Measurements from ENCODE around the gene GBA2.

The GBA2 gene

DNA sequence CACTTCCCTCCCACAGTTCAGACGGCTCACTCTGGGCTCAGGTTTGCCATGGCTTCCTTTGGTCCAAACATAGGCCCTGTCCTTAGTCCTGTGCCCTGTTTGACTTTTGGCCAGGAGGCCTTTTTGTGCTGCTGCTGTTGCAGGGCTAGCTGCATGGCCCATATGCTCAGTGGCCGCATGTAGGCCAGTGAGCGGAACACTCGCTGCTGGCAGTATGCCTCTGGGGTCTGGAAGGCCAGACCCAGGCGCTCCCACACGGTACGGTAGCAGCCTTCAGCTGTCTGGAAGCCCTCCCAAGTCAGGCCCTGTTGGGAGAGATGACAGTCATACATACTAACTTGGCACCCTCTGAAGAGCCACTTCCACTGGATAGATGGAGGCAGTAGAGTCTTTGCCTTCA lies 11.9 kb downstream of the GBA2 start:
- DNase-seq, result no peak

DNA sequence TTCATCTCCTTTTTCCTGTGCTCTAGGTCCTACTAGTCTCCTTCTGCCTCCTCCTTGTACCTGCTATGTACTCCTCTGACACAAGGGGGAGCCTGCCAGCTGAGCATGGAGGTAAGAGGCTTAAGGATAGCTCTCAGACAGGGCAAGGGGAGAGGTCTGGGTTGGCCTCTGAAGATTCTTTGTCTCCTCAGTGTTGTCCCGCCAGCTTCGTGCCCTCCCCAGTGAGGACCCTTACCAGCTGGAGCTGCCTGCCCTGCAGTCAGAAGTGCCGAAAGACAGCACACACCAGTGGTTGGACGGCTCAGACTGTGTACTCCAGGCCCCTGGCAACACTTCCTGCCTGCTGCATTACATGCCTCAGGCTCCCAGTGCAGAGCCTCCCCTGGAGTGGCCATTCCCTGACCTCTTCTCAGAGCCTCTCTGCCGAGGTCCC lies 12.8 kb downstream of the GBA2 start:
- DNase-seq, result peak; percentile 64

DNA sequence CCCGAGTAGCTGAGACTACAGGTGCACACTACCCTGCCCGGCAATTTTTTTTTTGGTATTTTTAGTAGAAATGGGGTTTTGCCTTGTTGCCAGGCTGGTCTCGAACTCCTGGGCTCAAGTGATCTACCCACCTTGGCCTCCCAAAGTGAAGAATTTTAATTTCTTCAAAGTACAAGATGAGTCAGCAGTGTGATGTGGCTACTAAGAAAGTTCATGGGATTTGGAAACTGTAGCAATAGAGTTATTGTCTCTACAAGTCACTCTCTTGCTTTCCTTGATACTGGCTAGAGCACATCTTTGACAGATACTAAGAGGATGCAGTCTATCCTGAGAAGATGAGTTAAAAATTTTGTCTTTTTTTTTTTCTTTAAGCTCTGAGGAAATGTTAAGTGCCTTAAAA lies 14.9 kb downstream of the GBA2 start:
- no peak for DNase-seq

DNA sequence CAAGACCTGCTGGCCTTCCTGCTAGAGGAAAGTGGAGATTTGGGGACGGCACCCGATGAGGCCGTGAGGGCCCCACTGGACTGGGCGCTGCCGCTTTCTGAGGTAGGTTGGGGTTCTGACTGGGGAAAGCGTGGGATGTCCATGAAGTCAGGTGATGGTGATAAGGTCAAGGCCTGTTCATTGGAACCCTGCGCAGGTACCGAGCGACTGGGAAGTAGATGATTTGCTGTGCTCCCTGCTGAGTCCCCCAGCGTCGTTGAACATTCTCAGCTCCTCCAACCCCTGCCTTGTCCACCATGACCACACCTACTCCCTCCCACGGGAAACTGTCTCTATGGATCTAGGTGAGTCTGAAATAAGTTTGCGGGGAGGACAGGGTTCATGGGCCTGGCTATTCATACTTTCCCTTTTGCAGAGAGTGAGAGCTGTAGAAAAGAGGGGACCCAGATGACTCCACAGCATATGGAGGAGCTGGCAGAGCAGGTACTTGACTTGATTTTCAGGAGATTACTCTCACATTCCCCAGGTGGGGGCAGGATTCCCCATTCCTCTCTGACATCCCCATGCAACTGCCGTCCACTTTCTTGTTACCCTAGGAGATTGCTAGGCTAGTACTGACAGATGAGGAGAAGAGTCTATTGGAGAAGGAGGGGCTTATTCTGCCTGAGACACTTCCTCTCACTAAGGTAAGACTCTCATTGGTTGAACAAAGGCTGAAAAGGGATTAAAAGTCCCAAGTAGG lies 16.1 kb downstream of the GBA2 start:
- DNase-seq, result peak; percentile 39

DNA sequence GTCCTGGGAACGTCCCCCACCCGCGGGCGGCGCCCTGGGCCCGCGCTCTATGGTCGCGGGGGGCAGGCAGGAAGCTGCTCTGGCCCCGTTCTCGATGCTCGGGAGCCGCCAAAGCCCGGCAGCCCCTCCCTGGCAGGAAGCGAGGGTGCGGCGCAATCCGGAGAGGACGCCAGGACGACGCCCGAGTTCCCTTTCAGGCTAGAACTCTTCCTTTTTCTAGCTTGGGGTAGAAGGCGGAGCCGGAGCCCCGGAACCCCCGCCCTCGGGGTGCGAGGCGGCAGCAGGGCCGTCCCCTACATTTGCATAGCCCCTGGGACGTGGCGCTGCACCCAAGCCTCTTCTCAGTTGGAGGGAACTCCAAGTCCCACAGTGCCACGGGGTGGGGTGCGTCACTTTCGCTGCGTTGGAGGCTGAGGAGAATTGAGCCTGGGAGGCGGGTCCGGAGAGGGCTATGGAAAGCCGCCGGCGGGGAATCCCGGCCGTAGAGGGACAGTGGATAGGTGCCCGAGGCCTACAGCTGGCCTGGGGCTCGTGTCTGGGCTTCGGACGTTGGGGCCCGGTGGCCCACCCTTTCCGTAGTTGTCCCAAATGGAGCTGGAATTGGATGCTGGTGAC lies 16.7 kb downstream of the GBA2 start, which contains the start of the genes CREB3 and TLN1:
Gene CREB3, plus strand, starts transcription at position 482 of the 615 bp plus-strand sequence. Its CDS starts 107 bp downstream, at position 589.
Gene TLN1, minus strand, starts transcription at position 11 of the 615 bp plus-strand sequence. CDS start 6,501 bp downstream, outside the sequence.
- peak; percentile 98 for DNase-seq

DNA sequence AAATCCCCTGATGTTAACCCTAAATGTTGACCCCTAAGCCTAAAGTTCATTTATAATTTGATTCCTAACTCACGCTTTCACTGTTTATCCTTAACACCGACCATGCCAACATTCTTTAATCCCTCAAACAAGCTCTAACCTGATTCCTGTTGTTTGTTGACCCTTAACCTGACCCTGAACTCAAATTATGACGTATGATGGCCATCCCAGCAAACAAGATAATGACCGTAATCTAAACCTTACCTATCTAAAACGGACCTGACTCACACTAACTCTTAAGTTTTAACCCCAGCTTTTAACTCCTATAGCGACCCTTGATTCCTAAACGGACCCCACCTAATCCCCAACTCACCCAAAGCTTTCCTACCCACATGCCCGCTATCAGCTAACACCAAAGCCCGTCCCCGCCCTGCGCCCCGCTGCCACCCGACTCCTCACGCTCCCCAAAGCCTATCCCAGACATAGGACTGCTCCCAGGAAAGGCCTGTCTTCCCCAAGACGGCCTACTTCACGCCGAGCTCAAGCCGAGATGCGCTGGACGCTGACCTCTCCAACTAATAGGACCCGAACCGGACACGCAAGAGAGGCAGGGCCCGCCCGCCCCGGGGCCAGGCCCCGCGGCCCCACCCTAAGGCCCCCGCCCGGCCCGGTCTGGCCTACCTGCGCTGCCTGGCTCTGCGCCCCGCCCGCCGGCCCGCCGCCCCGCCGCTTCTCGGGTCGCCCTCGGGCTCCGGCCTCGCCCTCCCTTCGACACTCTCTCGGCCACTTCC lies 17.4 kb downstream of the GBA2 start:
- DNase-seq, result no peak

DNA sequence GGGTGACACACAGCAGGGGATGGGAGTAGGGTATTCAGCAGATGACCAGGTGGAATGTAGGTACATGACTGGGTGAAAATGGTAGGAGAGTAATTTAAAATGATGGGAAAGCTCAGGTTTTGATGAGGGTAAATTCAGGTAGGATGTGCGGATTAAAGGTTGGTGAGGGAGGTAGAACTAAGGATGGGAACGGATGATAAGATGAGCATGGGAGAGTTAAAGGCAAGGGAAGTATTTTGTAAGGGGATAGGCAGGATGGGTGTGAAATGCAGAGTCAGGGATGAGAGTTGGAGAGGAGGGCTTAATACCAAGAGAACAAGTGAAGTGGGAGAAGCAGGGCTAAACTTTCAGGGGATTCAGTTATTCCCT lies 18.6 kb downstream of the GBA2 start:
- DNase-seq, result no peak

DNA sequence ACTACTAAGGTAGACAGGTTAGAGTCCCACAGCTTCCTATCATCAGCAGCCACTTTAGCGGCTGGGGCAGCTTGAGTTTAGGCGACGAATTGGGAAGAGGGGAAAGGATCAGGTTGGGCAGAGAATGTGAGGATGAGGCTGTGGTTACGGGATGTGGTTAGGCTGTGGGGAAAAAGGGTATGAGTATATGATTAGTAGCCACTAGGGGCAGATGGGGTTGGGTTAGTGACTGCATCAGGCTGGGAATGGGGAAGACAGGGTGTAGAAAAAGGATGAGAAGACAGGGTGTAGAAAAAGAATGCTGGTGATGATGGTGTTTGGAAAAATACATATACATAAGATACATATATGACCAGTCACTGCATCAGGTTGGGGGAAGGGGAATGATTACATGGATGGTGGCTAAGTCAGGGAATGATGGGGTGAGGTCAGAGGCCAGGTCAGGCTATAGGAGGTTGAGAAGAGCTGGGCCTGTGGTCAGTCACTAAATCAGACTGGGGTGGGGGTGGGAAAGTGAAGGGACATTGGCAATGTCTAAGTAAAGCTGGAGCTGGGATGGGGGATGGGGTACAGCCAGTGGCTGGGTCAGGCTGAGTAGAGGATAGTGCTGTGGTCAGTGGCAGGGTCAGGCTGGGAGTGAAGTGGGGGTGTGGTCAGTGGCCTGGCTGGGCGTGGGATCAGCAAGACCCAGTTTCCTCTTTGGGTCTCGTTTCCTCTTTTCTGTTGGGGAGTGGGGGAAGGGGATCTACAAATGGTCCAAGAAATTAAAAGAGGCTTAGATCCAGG lies 19.1 kb downstream of the GBA2 start:
- DNase-seq, result peak; percentile 13

DNA sequence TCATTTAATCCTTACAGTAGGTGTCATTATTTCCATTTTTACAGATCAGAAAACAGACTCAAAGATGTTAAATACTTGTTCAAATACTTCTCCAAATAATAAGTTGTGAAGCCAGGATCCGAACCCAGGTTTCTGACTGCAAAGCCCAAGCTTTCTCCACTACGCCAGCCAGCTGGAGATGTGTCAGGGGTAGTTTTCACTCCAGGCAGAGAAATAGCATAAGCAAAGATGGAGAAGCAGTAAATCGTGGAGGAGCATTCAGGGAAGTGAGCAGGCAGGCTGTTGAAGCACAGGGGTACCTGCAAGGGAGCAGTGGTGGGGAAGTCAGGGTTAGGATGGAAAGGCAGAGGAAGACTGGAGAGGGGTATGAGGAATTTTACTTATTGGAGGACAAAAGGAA lies 19.9 kb downstream of the GBA2 start:
- no peak for DNase-seq

DNA sequence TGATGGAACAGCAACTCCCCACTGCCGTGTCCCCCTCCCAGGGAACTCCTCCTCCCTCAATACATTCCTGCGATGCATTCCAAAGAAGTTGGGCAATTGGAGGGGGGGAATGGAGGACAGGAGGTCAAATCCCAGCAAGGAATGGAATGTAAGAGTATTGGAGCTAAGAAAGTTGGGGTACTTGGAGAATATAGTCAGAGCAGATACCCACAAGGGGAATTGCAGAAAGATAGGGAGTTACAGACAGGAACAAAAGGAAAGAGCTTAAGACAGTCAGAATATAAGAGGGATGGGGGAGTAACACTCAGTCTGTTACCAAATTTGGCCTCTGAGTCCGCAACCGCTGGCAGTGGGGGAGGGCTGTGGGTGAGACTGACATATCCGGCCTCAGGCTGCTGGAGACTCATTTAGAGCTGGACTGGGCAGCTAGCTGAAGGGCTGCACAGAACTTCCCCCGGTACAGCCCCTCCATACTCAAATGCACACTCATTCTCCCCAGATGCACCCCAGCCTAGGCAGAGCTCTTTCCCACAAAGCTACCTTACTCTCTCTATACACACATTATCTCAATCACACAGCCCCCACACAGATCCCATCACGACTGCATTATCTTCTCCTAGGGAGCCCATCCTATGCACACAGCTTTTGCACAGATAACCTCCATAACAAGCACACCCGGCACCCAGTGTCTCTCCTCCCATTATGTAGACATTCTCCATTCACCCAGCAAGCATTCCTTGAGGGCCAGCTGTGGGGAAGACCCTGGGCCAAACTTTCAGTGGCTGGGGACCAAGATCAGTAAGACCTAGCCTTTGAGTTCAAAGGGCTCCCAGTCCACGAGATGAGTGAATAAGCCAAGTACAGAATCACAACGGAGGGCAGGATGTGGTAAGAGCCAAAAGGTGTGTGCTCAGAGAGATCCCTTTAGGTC lies 20.7 kb downstream of the GBA2 start:
- peak; percentile 42 for DNase-seq

DNA sequence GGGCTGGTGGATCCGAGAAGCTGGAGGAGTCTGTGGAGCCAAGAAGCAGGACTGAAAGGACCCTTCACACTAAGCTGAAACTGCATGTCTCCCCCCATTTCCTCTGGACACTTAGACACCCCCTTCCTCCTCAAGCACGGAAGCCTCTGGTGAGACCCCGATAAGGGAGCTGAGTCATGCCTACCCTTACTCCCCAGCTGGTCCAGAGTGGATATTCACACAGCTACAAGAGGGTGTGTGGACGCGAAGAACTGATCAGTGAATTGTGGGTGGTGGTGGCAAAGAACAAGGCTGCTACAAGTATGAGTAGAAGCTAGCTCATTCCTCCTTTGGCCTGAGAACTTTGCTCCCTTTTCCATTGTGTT lies 21.4 kb downstream of the GBA2 start:
- DNase-seq, result no peak

DNA sequence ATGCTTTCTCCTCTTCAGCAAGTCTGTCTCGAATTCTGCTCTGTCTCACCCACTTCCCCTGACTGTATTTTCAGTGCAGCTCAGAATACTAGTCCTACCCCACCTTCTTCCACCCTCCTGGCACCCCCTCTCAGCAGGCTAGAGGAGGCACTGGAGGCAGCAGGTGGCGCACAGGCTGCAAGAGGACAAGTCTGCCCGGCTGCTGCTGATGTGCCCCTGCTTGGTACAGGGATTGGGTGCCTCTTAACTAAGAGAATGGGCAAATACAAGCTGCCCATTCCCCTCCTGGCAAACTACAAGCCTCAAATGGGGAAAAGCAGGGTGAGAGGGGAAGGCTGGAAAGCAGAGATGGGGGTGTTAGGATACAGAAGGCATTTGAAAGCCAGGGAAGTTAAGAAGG lies 22.1 kb downstream of the GBA2 start:
- DNase-seq, result peak; percentile 21

DNA sequence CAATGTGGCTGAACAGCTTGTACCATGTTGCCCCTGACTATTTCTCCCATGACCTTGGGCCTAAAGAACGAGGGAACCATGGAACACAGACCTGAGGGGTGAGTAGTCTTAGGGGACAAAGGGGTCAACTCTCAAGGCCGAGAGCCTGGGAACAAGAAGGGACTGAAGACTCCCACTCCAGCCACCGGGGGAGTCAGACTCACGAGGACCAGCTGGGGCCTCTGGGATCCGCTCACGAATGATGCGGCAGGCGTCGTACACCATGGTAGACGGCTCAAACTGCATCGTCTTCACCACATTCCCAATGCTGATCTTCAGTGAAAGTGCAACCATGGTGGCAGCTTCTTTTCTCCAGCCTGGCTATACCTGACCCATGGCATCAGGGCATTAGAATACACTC lies 23.7 kb downstream of the GBA2 start:
- no peak for DNase-seq

DNA sequence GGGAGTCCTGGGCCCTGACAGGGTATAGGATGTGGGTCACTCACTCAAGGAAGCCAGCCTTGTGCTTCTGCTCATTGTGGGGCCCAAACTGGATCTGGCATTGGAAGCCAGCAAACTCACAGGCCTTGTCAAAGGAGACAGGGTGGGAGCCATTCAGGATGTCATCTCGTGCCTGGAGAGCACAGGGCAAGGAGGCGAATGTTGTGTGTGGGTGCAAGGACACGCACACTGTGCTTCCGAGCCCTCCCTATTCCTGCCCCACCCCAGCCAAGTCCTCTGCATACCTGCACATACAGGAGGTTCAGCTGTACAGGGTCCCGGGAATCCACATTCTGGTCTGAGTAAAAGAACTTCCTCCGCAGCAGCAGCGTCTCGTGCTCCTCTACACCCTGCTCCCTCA lies 25.1 kb downstream of the GBA2 start:
- no peak for DNase-seq

DNA sequence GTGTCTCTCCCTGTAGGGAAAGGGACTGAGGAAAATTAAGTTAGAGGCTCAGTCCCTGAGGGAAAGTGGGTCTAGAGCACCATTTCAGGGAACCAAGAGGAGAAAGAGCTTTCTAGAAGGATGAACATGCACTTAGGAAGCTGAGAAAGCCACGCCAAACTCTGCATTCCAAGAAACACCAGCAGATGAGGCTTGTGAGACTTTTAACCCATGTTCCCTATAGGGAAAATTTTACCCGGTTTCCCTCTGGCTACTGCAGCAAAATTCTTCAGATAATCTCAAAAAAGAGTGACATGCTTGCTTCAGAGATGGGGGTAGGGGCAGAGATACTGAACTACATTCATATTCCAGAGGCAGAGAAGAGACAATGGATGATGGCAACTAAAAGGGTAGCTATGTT lies 25.6 kb downstream of the GBA2 start:
- DNase-seq, result no peak

DNA sequence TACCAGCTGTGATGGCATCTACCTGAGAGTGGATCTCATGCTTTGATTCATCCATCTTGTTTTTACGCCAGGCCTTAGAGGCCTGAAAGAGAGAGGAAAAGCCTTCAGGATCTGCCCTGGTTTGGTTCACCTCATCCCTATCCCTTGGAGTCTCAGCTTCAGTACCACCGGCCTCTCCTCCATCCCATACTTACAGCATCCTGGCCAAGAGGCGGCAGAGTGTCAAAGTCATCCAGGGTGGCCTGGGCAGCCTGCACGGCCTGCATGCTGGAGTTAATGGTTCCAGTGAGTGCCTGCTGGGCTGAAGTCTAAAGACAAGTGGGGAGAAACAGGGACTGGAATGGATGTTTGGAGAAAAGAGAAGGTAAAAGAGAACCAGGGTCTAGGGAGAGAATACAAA lies 29.5 kb downstream of the GBA2 start:
- no peak for DNase-seq

DNA sequence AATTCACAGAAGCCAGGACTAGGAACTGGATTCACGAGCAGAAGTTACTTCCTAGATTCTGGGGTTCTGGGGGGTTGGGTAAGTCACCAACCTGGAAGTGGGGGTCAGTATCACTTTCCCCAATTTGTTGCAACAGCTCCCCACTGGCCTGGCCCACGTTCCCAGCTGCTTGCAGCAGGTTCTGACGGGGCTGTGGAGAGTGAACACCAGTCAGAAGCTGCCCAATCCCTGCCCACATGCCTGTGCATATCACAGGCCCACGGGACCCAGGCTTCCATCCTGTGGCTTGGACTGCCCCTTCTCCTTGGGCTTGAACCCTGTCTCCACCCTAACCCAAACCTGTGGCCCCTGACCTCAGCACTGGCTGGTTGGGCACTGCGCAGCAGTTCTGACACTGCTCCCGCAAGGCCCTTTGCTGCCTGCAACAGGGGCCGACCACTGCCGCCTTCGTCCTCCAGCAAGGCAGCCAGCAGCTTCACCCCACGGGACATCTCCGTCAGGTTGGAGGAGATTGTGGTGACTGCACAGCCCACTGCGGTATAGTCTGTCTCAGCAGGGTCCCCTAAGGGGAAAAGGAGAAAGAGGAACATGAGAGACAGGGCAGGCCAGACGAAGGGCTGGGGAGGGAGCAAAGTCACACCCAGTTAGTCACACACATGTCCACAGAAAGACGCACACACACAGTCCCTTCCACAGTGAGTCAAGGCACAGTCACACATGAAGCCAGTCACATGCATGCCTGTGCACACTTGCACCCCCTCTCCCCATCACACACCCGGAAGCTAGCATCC lies 30.1 kb downstream of the GBA2 start:
- DNase-seq, result no peak

DNA sequence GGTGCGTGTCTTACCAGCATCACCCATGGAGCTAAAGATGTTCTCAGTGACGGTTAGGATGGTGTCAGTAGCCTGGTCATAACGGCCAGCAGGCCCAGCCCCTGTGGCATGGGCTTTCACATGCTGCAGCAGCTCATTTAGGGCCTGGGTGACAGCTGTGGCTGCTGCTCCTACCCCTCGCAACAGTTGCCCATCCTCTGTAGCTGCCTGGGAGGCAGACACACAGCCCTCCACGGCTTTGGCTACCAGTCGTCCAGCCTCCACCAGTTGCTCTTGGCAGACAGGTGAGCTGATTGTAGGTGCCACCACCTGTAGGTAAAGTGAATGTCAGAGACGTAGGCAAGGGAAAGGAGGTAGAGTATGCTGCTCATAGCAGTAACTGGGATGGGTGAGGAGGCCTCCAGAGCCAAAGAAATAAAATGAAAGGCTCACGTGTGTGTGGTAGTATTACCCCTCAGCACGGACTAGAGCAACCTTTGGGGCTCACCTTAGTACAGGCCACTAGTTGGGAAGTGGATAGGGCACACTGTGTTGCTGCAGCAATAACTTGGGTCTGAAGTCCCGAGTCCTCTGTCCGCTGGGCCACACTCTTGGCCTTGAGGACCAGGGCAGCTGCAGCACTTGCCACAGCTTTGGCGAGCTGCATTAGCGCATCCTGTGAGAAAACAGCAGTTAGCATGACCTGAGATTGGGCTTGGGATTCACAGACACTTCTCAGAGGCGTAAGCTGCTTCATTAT lies 31.7 kb downstream of the GBA2 start:
- no peak for DNase-seq

DNA sequence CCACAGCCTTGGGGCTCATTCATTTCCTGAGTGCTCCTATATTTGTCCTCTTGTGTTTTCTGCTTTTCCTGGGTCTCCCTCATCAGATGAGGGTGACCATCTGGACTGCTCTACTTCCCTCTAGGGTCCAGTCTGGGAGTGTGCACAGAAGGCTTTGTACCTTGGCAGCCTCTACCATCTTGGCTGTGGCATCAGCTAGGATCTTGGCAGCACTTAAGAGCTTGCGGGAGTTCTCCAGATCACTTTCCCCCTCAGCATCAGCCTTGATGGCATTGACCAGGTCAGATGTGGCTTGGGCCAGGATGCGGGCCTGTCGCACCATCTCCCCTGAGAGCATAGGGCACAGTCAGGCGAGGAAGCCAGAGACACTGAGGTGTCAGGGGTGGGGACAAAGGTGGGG lies 32.8 kb downstream of the GBA2 start:
- no peak for DNase-seq

DNA sequence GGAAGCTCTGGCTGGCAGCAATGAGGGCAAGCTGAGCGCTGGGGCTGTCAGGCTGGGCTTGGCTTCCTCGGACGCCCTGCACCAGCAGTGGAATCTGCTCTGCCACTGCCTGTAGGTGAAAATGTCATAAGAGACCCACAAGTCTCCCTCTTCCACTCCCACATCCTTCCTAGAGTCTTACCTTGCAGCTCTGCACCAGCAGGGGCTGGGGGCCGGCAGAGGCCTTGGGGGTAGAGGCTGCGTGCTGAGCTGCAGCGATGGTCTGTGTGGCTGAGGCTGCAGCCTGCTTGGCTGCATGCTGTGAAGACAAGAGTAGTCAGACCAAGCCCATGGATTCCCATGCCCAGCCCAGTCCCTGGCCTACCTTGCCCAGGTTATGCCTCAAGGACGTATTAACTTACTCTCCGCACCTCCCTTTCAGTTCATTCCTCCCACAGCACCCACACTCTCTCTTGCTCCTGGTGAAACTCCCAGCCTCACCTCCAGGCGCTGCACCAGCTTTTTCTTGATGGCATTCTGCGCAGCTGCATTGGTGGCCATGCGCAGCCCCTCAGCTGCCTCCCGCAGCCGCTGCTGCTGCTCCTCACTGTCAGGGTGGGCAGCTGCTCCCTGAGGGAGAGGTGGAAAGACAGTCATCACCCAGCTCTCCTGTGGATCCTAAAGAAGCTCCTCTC lies 34.3 kb downstream of the GBA2 start:
- DNase-seq, result no peak

Measured in stimulated activated CD4-positive, alpha-beta T cell treated with anti-CD3 and anti-CD28 coated beads, Interleukin-1b, Interleukin-23, amount 100 ng/mL, for 48 hours (primary cell).